ENCODE results near the gene MEAK7.
A peak's percentile ranks its signal among the peaks of the same experiment; 100 is the strongest.
"Not testable (repeated sequence)": the region's sequence is repeated elsewhere in the genome, so short reads cannot be mapped to it uniquely, and the experiment has no call there.

Gene MEAK7

DNA sequence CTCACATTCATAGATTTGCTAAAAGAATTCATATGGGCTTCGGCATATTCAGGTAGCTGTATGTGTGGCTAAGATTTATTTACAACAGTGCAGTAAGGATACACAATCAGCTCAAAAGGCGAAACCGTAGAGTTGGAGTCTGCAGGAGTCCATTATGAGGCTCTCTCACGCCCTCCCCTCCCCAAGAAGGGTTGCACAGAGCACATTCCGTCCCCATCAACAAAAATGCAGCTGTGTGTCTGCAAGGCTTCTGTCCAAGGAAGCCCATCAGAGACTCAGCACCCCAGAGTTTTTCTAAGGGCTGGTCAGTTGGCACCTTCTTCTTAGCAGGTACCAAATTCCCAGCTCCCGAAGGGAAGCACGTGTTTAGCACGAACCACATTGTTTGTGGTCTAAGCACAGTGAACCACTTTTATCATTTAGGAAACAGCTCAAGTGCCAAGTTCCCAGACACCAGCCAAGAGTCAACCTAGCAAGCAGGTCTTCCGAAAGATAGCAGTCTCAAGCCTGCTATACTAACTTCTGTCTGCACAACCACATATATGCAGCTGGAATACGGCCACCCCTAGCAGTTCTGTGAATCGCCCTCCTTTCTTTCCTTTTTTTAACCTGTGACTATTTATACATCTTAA is 28.5 kb upstream of the MEAK7 start:
- no peak for DNase-seq

DNA sequence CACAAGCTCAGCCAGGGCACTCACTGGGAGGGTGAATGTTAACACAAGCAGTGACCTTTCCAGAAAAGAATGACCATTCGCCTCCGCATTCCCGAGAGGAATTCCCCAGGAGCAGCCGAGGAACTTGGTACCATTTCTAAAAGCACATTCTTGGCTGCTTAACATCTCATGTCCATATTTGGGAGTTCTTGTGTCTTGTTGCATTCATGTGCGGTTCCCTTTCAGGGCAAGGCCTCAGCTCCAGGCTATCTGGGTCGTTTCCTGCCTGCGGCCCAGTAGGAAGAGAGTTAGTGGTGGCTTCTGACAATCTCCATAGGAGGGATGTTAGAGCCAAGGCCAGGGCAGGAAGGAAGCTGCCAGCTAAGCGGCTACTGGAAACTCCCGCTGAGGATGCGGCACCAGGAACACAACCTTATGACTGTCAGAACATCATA is 27.8 kb upstream of the MEAK7 start:
- DNase-seq, result no peak

DNA sequence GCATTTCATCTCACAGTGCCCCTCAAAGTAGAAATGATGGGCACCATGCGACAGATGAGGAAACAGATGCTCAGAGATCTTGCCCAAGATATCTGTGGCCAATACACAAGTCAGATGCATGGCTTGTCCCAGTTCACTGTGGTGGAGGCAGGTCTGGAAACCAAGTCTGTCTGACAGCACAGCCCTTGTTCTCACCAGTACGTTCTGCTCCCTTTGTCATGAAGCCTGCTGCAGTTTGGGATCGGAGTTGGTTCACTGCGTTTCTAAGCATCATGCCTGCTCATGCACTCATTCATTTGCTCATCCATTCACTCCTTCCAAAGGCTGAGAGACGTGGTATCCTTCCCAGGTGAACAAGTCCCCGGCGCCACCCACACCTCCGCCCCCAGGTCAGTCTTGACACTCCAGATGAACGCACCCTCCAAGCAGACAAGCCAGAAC is 27.2 kb upstream of the MEAK7 start:
- no peak for DNase-seq

DNA sequence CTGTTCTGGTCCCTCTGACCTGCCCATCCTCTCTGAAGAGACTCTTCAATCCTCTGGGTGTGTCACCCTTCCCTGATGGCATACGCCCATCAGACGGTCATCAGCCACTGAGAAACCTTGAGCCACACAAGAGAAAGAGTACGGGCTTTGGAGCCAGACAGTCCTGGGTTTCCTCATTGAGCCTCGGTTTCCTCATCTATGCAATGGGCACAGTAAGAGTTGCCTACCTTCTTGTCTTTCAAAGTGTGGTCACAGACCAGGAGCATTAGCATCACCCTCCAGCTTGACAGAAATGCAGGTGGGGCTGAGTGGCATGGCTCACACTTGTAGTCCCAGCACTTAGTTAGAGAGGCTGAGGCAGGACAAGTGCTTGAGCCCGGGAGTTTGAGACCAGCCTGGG is 26.1 kb upstream of the MEAK7 start:
- no peak for DNase-seq

DNA sequence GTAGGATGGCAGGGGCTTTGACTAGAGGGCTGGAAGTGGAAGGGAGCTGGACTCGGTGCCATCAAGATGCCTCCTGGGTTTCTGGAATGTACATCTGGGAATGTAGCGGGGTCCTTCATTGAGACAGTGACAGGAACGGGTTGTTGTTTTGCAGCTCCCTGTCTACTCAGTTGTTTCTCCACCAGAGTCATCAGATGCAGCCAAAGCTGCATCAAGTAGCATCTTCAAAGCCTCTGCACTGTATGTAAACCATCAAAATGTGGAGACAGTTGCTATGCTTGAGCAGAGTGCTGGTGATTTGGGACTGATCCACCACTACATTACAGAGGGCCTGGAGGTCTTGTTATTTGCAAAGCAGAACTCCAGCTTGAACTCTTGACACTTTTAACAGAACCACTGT is 25.1 kb upstream of the MEAK7 start:
- DNase-seq, result no peak

DNA sequence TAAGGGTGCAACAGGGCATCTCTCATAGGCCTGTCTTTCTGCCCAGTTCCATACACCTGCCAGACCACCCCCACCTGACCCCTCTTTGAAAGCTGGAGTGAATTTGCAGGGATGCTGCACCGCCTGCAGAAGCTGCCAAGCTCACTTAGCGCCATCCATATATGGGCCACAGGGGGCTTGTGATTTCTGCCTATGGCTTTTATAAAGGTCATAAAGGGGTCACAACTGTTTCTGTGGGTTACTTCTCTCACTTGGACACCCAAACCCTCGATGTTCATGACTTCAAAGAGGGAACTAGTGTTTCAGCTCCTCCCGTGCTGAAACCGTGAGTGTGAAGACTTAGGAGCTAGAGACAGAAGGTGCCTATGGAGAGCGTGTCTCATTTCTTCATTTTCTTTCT is 23.9 kb upstream of the MEAK7 start:
- DNase-seq, result no peak

DNA sequence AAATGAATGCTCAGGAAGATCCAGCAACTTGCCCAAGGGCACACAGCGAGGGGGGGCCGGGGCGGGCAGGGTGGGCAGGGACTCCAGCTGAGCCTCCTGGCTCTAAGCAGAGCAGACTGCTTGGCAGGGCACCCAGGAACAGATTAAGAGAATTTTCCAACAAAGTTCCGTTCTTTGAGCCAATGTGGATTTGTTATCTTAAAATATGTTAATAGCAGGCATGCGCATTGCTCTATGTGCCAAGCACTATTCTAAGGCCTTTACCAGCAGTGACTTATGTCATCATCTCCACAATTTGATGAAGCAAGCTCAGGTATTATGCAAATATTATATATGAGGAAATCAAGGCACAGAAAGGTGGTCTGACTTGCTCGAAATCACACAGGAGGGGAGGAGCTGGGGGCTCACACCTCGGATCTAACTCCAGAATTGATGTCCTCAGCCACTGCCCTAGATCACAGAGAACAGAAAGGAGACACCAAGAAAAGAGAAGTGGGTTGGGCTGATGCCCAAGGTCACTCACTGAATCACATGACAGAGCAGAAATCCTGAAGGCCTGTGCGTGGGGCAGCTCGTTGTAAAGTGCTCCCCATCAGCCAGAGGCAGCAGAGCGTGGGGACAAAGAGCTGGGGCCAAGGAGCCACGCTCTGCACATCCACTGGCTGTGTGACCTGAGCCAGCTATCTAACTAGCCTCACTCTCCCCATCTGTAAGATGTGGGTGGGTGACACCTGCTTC is 23.2 kb upstream of the MEAK7 start:
- DNase-seq, result no peak

DNA sequence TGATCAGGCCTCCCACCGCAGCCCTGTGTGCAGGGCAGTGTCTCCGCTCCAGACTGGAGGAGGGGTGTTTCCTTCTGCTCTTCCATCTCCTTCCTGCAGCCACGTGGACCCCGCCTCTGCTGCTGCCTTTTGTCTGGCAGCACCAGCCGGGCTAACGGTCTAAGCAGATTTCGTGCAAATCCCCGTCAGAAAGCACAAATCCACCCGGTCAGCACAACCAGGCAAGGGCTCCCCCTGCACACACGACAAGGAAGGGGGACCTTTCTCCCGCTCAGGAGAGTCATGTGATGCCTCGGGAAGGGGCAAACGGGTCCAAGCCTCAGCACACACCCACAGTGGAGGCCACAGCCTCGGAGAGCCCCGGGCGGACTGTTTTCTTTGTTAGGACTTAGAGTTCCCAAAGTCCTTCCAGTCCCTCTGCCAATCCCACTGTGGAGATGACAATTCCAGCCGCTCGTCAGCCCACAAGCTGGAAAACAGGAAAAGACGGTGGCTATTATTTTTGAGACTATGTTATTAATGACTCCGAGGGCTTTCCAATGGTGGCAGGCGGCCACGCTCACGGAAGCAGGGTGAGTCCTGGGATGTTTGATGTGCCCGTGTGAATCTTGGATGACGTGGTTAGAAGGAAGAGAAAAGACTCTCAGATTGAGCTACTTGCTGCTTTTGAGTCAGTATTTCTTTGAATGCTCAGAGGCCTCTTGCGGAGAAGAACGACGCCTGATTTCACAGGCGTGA is 22.5 kb upstream of the MEAK7 start:
- DNase-seq, result no peak

DNA sequence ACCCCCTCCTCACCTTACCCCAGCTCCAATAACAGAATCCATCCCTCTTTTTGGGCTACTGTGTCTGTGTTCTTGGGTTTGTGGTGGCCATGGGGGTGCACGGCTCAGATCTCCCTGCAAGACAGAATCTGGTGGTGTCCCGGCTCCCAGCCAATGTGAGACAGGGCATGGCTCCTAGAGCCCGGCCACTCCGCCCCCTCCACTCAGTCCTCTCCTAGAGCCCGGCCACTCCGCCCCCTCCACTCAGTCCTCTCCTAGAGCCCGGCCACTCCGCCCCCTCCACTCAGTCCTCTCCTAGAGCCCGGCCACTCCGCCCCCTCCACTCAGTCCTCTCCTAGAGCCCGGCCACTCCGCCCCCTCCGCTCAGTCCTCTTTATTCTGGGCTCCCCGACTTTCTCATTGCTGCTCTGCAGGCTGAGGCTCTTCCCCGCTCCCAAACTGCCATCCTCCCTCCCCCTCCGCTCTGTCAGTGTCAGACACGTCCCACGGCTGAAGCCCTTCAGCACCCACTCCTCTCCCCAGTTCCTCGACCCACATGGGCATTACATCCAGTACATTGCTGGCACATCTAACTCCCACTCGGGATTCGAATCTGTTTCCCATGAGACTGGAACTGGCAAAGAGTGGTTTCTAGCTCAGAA is 20.6 kb upstream of the MEAK7 start:
- DNase-seq, result not testable (repeated sequence)

DNA sequence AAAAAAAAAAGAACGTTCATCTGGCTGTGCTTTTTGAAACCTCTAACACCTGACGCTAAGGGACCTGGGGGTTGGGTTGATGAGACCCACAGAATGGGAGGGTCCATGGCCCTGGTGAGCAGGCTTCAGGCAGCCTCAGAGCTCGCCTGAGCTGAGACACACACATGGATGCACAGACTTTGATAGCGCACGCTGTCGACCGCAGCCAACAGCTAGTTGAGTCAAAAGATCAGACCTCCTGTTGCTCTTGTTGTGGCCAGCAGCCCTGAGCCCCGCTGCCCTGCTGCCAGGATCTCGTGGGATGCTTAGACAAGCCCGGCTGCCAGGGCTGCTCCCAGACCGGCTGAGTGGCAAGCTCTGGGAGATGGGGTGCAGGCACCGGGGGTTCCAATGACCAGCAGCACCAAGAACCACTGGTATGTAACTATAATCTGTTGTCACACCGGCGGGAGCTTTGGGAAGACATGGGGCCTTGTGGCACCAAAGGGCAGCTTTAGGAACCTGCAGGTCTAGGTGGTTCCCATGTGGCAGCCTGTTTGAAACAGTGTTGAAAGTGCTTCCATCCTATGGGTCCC is 20.0 kb upstream of the MEAK7 start:
- no peak for DNase-seq

DNA sequence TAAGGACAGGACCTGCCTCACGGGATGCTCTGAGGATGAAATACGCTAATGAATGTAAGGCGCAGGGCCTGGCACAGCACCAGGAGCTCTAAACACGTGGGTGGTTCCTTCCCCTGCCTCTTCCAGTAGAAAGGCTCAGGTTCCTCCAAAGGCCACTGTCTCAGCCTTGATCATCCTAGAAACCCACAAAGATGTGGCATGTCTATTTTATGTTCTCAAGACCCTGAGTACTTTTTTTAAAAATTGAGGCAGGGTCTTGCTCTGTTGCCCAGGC is 17.0 kb upstream of the MEAK7 start:
- no peak for DNase-seq

DNA sequence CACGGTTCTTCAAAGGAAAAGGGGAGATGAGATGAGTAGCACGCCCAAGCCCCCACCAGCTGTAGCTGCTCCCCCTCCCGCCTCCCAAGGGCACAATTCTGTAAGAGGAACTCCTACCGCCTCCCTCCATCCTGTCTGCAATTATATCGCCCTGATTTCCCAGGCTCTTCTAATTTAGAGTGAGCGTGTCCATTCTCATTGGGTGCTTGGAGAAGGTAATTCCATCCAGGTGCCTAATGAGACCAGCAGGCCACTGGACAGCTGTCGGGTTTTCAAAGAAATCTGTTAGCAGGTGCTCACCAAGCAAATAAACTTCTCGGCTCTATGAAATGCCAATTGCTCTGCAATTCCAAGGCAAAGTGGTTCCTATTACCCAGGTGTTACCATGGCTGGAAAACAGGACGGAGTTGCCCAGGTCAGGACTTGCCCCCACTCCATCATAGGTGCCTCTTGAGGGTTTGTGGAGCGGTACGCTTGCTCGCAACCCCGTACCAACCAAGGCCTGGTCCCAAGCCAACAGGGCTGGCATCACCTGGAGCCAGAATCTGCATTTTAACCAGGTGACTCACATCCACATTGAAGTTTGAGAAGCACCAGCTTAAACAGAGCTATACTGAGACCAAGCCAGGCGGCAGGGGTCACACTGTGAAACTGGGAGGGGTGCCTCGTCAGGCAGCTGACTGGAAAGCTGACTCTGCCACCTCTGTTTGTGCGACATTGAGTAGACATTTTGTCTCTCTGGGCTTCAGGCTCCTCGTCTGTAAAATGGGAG is 16.5 kb upstream of the MEAK7 start:
- no peak for DNase-seq

DNA sequence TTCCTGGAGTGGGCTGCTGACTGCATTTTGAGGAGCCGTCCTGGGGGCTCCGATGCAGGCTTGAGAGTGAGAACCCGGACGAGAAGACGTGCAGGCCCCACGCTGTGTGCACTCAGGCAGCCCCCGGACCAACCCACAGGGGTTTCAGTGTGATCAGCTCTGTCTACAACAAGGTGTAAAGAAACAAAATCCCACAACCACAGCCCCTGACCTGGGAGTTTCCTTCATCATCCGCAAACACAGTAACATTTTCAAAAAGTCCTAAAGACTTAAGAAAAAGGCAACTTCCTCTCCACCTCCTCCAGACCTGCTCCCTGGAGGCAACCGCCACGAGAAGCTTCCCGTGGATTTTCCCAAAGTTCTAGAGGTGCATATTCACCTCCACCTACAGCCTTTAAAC is 15.4 kb upstream of the MEAK7 start:
- DNase-seq, result no peak

DNA sequence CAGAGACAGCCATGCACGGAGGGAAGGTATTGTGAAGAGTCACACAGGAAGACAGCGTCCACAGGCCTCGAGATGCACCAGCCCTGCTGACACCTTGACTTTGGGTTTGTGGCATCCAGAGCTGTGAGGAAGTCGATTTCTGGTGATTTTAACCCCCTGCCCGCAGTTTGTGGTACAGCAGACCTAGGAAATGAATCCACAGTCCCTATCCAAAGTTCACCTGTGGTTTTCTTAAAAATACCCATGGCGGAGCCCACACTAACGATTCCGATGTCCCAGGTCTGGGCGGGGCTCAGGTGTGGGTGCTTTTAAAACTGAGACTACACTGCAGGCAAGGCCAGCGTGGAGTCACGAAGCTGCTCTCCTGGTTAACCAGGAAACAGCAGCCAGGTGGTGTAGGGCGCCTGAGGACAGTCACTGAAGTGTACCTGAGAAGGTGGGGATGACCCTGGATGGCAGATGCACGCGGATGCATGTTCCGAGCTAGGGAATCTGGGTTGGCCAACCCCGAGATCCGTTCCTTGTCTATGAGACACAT is 14.4 kb upstream of the MEAK7 start:
- peak in 1 of 4 experiments; percentile 14 for DNase-seq

DNA sequence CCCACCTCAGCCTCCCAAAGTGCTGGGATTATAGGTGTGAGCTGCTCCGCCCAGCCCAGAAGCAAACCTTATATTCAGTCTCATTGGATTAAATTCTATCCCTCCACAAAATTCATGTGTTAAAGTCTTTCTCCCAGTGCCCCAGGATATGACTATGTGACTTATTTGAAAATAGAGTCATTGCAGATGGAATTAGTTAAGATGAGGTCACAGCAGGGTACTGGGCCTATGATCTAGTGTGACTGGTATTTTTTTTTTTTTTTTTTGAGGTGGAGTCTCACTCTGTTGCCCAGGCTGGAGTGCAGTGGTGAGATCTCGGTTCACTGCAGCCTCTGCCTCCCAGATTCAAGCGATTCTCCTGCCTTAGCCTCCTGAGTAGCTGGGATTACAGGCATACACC is 13.8 kb upstream of the MEAK7 start:
- not testable (repeated sequence) for DNase-seq

DNA sequence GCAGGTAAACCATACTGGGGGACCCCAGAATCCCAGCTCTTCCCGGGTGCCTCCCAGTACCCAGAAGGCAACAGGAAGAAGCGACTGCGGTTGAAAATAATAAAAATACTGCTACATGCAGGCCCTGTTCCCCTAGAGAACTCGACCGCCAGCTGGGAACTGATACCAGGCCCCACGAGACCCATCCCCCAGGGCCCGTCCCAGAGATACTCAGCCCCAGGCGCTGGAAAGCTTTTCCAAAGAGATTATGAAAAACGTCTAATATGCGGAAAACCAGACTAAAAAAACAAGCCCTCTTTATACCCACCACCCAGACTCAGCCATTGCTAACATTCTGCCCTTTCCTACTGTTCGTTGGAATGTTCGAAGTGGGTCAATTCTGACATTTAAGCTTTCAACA is 12.9 kb upstream of the MEAK7 start:
- DNase-seq, result no peak

DNA sequence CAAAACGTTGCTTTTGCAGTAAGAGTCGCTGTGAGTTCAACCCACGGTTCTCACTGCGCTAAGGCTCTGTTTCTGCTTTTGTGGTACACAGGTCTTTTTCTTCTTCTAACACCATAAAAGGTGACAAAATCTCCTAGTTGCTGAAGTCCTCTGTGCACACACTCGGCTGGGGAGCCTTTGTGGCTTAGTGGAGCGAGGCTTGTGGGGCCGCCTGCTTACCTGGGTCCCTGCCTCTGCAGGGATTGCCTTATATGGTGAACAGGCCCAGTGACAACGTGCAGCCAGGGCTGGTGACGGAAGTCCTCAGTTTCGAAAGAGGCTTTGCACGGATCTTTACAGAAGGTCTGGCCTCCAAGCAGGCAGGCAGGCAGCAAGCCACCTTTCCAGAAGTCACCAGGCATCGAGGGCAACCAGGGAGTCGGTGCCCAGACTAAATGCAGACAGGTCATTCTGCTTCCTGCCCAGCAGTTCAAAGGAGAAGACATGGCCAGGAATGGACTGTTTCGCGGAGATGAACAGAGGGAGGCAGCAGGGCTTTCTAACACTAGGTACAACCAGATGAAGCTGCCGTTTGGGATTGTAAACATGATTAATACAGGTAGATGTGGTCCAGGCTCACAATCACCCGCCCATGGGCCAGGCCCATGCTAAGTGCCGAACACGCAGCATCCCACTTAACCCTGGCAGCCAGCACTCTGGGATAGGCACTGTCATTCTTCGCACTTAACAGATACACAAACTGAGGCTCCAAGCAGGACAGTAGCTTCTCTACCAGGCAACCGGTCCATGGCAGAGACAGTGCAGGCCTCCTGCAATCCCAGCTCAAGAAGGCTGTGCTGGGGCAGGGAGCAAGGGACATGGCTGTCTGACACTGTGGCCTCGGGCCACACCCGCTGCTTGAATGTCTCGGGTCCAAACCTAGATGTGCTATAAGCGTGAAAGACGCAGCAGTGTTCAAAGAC is 10.7 kb upstream of the MEAK7 start:
- DNase-seq, result peak; percentile 31 to 57 (median 44)

DNA sequence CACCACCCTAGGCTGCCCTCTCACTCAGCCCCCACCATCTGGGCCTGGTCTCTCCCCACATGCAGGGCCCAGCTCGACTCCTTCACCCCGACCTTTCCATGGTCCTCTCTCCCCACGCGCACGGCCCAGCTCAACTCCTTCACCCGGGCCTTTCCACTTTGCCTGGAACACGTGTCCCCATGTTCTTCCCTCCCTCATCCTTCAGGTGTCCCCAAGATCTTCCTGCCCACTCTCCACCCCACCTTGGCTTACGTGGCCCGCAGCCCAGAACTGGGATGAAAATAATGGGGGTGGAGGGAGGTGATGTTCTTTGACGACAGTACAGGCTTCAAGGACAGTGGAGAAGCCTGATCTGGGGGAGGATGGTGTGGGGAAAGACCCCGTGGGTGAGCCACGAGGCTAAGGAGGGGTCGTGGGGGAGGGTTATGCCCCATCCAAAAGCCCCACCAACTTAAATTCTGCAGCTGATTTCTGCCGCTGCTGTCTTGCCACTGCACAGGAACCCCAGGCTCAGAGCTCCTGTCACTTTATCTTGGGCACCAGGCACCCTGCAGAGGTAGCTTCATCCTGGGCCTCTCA is 9.9 kb upstream of the MEAK7 start:
- DNase-seq, result no peak

DNA sequence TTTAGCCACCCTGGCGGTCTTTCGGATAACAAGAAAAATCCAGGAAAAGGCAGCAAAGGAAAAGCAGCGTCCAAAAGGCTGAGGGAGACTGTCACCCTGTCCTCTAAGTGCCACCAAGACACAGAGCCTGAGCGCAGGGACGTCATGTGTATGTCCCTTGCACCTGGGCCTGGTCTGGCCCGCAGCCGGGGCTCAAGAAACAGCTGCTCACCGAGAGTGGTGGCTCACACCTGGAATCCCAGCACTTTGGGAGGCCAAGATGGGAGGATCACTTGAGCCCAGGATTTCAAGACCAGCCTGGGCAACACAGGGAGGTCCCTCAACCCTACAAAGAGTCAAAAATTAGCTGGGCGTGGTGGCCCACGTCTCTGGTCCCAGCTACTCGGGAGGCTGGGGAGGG is 9.2 kb upstream of the MEAK7 start:
- DNase-seq, result no peak

DNA sequence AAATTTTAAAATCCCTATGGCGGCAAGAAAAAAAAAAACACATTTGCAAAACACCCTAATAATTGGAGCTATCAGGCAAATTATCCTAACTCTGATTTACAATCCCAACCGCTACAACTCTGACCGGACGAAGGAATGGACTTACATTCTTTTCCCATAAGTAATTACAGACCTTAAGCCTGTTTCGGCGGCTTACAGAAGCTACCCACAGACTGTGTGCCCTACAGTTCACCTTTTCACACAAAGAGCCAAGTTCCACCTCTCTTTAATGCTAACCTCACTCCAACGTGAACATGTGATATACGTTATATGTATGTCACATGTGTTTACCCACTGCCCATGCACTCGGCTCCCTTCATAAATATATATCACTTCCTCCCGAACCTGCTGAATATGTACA is 8.7 kb upstream of the MEAK7 start:
- no peak for DNase-seq

DNA sequence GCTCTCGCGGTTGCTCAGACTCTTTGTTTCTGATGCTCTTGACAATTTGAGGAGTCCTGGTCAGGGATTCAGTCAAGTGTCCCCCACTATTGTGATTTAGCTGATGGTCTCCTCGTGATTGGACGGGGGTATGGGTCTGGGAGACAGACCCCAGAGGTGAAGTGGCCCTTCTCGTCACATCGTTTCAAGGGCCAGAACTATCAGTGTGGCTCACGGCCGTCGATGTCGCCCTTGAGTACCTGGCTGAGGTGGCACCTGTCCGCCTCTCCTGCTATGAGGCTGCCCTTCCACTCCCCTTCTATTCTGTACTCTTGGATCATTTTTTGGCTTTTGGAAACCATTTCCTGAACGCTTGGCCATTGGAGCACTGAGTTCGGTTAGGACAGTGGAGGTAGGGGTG is 7.4 kb upstream of the MEAK7 start:
- no peak for DNase-seq
